Ectodermal cell (in vitro differentiated cells): ENCODE data around the gene KCNS1.

Experiments
- H3K27ac ChIP-seq: 2 replicates; pipeline ENCODE4 v1.7.0; 2013; ENCODE audit warnings: mild to moderate bottlenecking, low read depth, low read length; ENCODE audit not compliant: insufficient read depth, poor library complexity, severe bottlenecking
- H3K27me3 ChIP-seq: 2 replicates; pipeline ENCODE4 v1.7.0; 2013; ENCODE audit warnings: mild to moderate bottlenecking, low read length; ENCODE audit not compliant: insufficient read depth, control insufficient read depth, poor library complexity, severe bottlenecking
- H3K36me3 ChIP-seq: one replicate; pipeline ENCODE4 v1.7.0; 2013; ENCODE audit warnings: low read length; ENCODE audit not compliant: control insufficient read depth, insufficient read depth
- H3K4me1 ChIP-seq: one replicate; pipeline ENCODE4 v1.7.0; 2013; ENCODE audit warnings: low read length; ENCODE audit not compliant: control insufficient read depth, insufficient read depth
- H3K4me3 ChIP-seq: 2 replicates; pipeline ENCODE4 v1.7.0; 2013; ENCODE audit warnings: low read depth, low read length, control low read depth; ENCODE audit not compliant: insufficient read depth
- H3K9me3 ChIP-seq: 2 replicates; pipeline ENCODE4 v1.7.0; 2013; ENCODE audit warnings: mild to moderate bottlenecking, low read length, moderate library complexity; ENCODE audit not compliant: control insufficient read depth
- WGBS, 2 experiments: methylation state at CpG; one replicate each; pipeline ENCODE4 v1.1.7; 2013; ENCODE audit warnings: missing lambda C conversion rate in 2 of 2; 5-methylcytosine and 5-hydroxymethylcytosine counted together

Gene KCNS1

GRCh38 chr20:45119556-45120266, 18.8 kb upstream of the KCNS1 start:
- H3K9me3 ChIP-seq, result no peaks in the 10 kb centered on the region
- H3K4me1 ChIP-seq, result no peaks in the 10 kb centered on the region
- no peaks in the 10 kb centered on the region for H3K36me3 ChIP-seq
- no peak overlapping the region for H3K27ac ChIP-seq
- no peaks in the 10 kb centered on the region for H3K27me3 ChIP-seq
- no peak overlapping the region for H3K4me3 ChIP-seq
- 96 to 97% methylated on average over 2 of the region's 2 CpGs for WGBS, 2 experiments

DNA sequence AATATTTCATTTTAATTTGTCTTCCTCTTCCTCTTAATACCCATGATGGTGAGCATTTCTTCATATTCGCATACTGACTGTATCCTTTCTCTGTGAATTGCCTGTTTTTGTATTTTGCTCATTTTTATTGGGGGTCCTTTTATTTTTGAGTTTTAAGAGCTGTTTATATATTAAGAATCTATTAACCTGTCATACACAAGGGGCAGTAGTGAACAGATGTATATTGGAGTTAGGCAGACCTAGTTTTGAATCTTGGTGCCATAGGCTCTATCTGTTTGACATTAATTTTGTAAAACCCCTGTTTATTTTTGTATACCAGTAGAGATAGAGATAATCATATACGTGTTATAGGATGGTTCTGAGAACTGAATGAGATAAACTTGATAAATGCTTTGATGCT, 17.1 kb upstream of the KCNS1 start:
- no peak overlapping the region for H3K4me3 ChIP-seq
- no peaks in the 10 kb centered on the region for H3K4me1 ChIP-seq
- H3K27ac ChIP-seq, result no peak overlapping the region
- H3K9me3 ChIP-seq, result no peaks in the 10 kb centered on the region
- no peaks in the 10 kb centered on the region for H3K27me3 ChIP-seq
- H3K36me3 ChIP-seq, result no peaks in the 10 kb centered on the region
- WGBS, 2 experiments, result 95% methylated on average over 2 of the region's 2 CpGs; no CpG with 5 or more reads in 1 of the 2 experiments

GRCh38 chr20:45117581-45117980, 16.7 kb upstream of the KCNS1 start:
- Histone ChIP-seq H3K27ac (no peak overlapping the region), H3K36me3 (no peaks in the 10 kb centered on the region), H3K27me3 (no peaks in the 10 kb centered on the region), H3K4me3 (no peak overlapping the region), H3K9me3 (no peaks in the 10 kb centered on the region), H3K4me1 (no peaks in the 10 kb centered on the region)
- WGBS, 2 experiments, result 88 to 92% methylated on average over 4 of the region's 4 CpGs

DNA sequence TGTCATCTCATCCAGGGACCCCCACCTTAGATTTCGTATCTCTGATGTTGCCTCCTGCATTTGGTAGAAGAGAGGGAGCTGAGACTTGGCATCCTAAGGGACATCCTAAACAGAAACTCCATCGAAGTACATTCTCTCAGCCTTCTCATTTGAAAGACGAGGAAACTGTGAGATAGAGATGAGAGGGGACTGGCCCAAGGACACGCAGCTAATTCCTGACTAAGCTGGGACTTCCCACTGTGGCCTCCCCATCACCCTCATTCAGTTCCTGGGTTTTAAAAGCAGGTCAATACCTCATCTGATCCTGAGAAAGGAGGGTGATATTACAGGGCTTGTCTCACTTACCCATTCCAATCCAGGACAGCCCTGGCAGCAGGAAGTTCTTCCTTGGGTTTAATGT, 14.9 kb upstream of the KCNS1 start:
- Histone ChIP-seq H3K36me3 (no peaks in the 10 kb centered on the region), H3K27me3 (no peaks in the 10 kb centered on the region), H3K4me3 (no peak overlapping the region), H3K9me3 (no peaks in the 10 kb centered on the region), H3K4me1 (no peaks in the 10 kb centered on the region), H3K27ac (no peak overlapping the region)
- 87 to 88% methylated on average over 4 of the region's 4 CpGs for WGBS, 2 experiments

- 82 to 83% methylated on average over 3 of the region's 3 CpGs for WGBS, 2 experiments
- Histone ChIP-seq H3K9me3 (no peaks in the 10 kb centered on the region), H3K4me1 (no peaks in the 10 kb centered on the region), H3K27ac (no peak overlapping the region), H3K27me3 (no peaks in the 10 kb centered on the region), H3K4me3 (no peak overlapping the region), H3K36me3 (no peaks in the 10 kb centered on the region)
Observed at GRCh38 chr20:45115386-45115774, 14.5 kb upstream of the KCNS1 start.

GRCh38 chr20:45114465-45115385, 13.8 kb upstream of the KCNS1 start, which contains the start of gene WFDC5:
Gene WFDC5, minus strand, starts transcription at chr20:45115174. Its CDS starts 91 bp downstream, at chr20:45115083.
- H3K27me3 ChIP-seq, result no peaks in the 10 kb centered on the region
- WGBS, 2 experiments, result 69 to 70% methylated on average over 16 of the region's 16 CpGs

GRCh38 chr20:45113865-45114264, 12.9 kb upstream of the KCNS1 start:
- Histone ChIP-seq H3K4me3 (no peak overlapping the region), H3K4me1 (no peaks in the 10 kb centered on the region), H3K36me3 (no peaks in the 10 kb centered on the region), H3K27ac (no peak overlapping the region), H3K27me3 (no peaks in the 10 kb centered on the region), H3K9me3 (no peaks in the 10 kb centered on the region)
- 92 to 96% methylated on average over 3 of the region's 3 CpGs for WGBS, 2 experiments

More at GRCh38 chr20:45114465-45115385, 13.8 kb upstream of the KCNS1 start, which contains the start of gene WFDC5:
- no peak within 1 kb of the TSS for H3K4me3 ChIP-seq
- H3K9me3 ChIP-seq, result no peaks in the 10 kb centered on the region
- H3K27ac ChIP-seq, result no peak within 1 kb of the TSS
- no peaks in the 10 kb centered on the region for H3K4me1 ChIP-seq
- no peaks in the 10 kb centered on the region for H3K36me3 ChIP-seq

DNA sequence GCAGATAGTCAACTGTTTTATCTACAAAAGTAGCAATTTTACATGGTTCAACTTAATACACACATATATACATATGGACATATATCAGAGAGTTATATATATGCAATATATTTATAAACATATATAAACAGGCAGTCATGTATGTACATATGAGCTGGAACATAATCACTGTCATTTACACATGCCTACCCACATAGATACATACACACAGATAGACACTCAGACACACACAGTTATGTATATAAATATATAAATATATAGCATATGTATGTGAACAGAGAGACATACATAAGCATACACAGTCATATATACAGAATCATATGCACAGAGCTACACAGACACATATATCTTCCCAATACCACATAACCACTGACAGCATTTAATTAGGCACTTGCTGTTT, 11.8 kb upstream of the KCNS1 start:
- Histone ChIP-seq H3K4me3 (no peak overlapping the region), H3K27me3 (no peaks in the 10 kb centered on the region), H3K9me3 (no peaks in the 10 kb centered on the region), H3K4me1 (no peaks in the 10 kb centered on the region), H3K27ac (no peak overlapping the region), H3K36me3 (no peaks in the 10 kb centered on the region)

DNA sequence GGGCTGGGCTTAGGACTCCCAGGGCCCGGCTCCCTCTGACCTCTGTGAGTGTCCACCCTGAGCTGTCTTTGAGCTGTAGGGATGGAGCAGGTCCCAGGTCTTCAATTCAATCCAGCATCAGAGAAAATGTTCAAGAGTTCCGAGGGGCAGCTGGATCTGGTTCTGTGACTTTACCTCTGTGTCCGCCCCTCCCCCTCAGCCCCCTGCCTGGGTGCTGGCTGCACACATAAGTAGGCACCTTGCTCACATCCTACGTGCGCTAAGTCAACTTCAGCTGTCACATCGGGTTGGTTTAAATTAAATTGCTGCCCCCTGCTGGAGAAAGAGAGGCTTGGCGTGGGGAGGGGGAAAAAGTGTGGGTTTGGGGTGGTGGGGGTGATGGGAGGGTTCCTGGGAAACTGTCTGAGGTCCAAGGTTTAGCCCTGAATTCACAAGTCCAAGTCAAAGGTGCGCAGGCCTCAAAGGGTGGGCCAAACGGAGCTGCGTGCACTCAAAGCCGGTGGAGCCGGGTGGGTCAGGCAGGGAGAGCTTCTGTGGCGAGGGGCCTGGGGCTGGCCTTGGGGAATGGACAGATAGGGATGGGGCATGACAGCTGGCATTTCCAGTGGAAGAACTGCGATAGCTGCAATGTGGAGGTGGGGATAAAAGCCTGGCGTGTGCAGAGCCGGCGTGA, 11.0 kb upstream of the KCNS1 start:
- Histone ChIP-seq H3K4me1 (no peaks in the 10 kb centered on the region), H3K36me3 (no peaks in the 10 kb centered on the region), H3K4me3 (no peak overlapping the region), H3K27ac (no peak overlapping the region), H3K27me3 (no peaks in the 10 kb centered on the region), H3K9me3 (no peaks in the 10 kb centered on the region)
- 64 to 71% methylated on average over 17 of the region's 17 CpGs for WGBS, 2 experiments

DNA sequence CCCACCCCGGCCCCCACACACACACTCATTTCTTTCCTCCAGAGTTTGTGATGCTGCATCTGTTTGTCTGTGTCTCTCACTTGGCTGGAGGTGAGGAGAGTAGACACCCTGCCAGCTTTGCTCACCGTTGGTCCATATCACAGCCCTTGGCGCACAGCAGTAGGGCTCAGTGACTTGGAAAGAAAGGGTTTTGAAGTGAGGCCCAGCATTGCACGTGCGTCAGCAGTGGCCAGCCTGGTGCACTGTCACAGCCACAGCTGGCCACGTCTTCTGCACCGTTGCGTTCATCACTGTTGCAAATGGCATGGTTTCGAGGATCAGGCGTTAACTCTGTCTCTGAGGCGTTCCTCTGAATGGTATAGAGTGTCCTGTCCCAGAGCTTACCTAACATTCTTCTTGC, 10.4 kb upstream of the KCNS1 start:
- H3K27ac ChIP-seq, result no peak overlapping the region
- no peaks in the 10 kb centered on the region for H3K27me3 ChIP-seq
- no peaks in the 10 kb centered on the region for H3K9me3 ChIP-seq
- no peak overlapping the region for H3K4me3 ChIP-seq
- no peaks in the 10 kb centered on the region for H3K4me1 ChIP-seq
- H3K36me3 ChIP-seq, result no peaks in the 10 kb centered on the region
- WGBS, 2 experiments, result 87 to 94% methylated on average over 10 to 11 of the region's 11 CpGs
